IPS-18c (cell line): Measurements from ENCODE around the gene NEDD4.
"Not testable (repeated sequence)": the region's sequence is repeated elsewhere in the genome, so short reads cannot be mapped to it uniquely, and the experiment has no call there.

ENCODE experiments used
- H3K4me3 ChIP-seq: 2 replicates; pipeline ENCODE4 v1.7.0; 2013; ENCODE audit warnings: low read depth, mild to moderate bottlenecking, low read length, moderate library complexity; ENCODE audit not compliant: insufficient read depth
- H3K9me3 ChIP-seq: one replicate; pipeline ENCODE4 v1.6.1; 2013; ENCODE audit warnings: mild to moderate bottlenecking, low read length, moderate library complexity; ENCODE audit not compliant: control insufficient read depth, insufficient read depth

Gene NEDD4

DNA sequence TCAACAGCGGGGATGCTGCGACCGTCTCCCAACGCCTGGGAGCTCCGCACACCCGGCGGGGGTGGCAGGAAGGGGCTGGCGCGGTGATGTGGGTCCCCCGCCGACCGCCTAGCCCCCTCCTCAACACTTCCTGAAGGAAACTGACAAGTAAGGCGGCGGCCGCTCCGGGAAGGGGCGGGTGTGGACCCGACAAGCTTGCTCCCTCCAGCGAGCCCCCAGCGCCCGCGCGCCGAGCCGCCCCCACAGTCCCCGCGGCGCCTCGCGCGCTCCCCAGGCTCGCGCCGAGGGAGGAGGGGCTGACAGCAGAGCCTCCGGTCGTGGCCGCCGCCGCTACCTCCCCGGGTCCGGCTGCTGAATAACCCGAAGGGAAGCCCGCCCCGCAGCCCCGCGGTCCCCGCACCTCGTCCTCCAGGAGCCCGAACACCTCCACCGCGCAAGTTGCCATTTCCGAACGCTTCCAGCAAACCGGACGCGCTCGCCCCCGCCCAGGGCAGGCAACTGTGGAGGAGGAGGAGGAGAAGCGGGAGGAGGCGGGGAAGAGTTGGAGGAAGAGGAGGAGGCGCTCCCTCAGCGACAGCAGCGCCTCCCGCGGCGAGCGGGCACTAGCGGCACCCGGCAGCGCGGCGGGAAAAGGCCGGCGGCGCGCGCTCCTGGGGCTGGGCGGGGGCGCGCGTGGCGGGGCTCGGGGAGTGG is at the start of gene NEDD4:
Gene NEDD4, minus strand, starts transcription at position 502 of the 693 bp plus-strand sequence. Its CDS starts 57 bp downstream, at position 445.
- Histone ChIP-seq H3K9me3 (no peaks in the 10 kb centered on the region), H3K4me3 (peak within 1 kb of the TSS; percentile 78)

DNA sequence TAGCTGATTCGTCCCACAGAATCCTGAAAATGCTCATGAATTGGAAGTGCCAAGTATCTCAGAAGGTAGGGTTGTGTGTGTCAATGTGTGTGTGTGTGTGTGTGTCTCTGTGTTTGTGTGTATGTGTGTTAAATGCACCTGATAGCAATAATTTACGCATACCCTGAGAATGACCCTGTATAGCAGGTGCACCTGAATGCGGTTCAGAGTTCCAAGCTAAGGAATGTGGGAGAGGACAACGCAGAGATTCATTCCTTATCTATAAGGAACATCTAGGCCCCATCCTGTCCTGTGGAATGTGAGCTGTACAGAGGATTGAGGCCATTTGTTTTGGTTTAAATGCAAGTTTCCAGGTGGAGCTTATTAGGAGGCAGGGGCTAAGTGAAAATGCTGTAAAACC is 49.1 kb upstream of the NEDD4 start:
- H3K9me3 ChIP-seq, result no peaks in the 10 kb centered on the region
- no peak overlapping the region for H3K4me3 ChIP-seq

DNA sequence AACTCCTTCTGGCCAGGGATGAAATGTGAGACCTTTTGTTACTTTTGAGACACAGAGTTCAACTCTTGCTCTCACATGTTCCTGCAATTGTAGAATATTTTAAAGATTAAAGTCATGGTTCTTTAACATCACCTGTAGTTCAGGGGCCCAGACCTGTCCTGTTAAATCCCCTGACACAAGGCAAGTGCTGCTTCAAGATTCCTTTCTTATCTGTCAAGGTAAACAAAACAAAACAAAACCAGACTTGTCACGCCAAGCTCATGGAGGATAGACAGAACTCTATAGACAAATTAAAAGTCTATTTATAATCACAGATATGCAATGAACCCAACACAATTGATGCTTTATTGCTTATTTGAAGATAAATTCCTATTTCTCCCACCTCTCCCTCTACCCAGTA is 48.6 kb upstream of the NEDD4 start:
- no peak overlapping the region for H3K4me3 ChIP-seq
- no peaks in the 10 kb centered on the region for H3K9me3 ChIP-seq

DNA sequence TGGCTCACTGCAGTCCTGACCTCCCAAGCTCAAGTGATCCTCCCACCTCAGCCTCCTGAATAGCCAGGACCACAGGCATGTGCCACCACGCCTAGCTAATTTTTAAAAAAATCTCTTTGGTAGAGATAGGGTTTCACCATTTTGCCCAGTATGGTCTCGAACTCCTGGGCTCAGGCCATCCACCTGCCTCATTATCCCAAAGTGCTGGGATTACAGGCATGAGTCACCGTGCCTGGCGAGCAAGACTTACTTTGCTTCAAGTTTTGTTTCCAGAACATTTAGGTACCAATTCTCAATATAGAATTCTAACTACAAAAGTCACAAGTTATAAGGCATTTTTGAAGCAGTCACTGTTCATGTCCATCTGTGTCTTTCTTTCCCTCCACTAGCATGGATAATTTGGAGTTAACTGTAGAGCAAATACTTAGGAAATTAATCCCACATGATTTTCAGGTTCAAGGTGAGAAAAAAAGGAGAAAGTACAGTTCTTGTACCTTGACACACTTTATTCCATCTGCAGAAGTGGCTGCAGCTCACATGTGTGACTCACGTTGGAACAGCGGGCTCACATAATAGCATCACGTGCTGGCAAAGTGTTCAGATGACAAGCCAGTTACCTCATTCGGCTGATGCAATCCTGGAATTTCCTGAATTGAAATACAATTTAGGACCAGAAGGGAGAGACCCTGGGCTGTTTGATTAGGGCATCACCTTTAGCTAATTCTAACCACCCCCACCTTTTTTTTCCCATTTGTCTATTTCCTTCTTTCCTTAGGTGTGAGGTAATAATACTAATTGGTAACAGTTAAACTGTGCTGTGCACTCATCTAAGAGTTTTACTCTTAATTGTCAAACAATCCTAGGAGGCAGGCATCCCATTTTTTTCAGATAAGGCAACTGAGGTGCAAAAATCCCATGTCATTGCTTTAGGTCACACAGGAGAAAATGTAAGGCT is 46.9 kb upstream of the NEDD4 start:
- no peak overlapping the region for H3K4me3 ChIP-seq
- no peaks in the 10 kb centered on the region for H3K9me3 ChIP-seq

DNA sequence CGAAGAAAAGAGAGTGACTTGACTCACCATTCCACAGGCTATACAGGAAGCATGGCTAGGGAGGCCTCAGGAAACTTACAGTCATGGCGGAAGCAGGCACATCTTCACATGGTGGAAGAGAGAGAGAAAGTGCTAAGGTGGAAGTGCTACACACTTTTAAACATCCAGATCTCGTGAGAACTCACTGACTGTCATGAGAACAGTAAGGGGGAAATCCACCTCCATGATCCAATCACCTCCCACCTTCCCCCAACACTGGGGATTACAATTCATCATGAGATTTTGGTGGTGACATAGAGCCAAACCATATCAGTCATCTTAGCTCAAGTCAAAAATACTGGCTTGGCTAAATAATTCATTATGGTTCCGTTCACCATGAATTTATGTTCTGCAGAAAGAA is 45.3 kb upstream of the NEDD4 start:
- no peaks in the 10 kb centered on the region for H3K9me3 ChIP-seq
- no peak overlapping the region for H3K4me3 ChIP-seq

DNA sequence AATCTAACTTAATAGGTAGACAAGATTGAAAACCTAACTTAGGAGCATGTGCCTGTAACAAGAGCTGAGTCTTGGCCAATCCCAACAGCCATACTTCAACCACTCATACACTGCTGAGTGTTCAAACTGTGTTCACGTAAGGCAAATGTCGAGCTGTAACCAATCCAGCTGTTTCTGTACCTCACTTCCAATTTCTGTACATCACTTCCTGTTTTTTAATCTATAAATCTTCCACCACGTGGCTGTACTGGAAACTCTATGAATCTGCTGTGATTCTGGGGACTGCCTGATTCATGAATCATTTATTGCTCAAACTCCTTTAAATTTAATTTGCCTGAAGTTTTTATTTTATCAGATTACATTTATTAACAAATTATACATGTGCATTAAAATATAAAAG is 44.6 kb upstream of the NEDD4 start:
- H3K9me3 ChIP-seq, result no peaks in the 10 kb centered on the region
- no peak overlapping the region for H3K4me3 ChIP-seq

DNA sequence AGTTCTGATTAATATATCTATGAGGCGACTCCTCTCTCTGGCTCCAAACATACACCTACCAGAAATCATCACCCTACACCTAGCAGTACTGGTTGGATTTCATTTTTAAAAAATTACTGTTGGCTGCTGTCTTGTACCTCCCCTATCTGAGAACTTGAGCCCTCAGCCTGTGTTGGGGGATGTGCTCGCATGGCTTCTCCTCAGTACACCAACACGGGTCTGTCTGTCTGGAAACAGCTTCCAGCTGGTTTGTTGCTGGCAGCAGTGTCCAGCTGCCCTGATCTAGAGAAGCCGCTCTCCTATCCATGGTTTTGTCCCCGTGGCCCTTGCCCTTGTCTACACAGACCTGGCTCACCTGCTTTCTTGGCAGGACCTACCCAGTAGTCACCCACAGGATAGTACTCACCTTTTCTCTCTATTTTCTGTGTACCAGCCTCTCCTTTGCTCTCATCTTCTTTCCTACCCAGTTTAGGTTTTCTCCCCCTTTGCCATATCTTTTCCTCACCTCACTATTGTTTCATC is 43.2 kb upstream of the NEDD4 start:
- Histone ChIP-seq H3K9me3 (no peaks in the 10 kb centered on the region), H3K4me3 (no peak overlapping the region)

DNA sequence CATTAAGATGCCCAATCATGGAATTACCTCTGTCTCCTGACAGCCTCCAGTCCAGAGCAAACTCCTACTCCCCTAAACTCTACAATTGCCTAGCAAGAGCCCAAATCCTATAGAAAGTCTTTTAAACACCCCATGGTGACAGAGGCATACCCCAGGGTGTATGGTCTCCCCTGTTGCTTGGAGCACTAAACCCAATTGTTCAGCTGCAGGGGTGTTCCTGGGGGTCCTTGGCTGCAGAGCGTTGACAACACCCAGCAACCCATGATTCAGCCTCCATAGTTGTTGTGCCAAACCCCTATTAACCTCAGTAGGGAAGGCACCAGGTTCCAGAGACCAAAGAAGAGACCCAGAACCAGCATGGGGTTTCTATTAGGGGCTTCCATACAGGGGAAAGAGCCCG is 41.8 kb upstream of the NEDD4 start:
- Histone ChIP-seq H3K9me3 (no peaks in the 10 kb centered on the region), H3K4me3 (no peak overlapping the region)

DNA sequence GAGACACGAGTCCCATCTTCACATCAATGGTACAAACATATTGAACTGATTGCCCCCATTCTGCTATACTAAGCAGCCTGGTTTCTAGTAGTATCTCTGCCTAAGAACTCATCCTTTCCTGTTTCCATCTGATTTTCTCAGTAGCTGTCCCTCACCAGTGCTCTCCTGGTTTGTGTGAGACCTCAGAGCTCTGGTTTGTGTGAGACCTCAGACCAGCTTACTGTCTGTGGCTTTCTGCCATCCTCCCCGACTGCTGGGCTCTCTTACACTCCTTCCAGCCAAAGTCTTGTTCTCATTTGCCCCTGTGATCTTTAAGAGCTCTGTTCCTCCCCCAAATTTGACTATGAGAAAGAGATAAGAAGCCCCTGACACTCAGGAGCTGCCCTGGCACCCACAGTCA is 41.1 kb upstream of the NEDD4 start:
- H3K4me3 ChIP-seq, result no peak overlapping the region
- H3K9me3 ChIP-seq, result no peaks in the 10 kb centered on the region

DNA sequence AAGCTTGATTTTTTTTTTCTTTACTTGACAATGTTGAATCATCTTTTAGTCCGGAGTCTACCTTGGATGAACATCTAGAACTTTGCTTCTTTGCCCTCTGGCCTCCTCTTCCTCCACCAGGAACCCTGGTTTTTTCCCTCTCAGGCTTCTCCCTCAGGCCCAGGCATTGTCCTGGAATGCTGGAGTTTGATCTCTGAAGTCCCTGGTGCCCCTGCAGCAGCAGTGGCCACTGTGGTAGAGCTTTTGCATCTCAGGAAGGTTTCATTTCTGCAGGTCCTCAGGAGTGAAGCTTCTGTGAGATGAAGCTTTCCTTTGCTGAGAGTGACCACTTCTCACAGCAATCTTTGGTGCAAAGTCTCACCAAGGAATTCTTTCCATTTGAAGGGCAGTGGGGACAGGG is 39.0 kb upstream of the NEDD4 start:
- Histone ChIP-seq H3K9me3 (no peaks in the 10 kb centered on the region), H3K4me3 (no peak overlapping the region)

DNA sequence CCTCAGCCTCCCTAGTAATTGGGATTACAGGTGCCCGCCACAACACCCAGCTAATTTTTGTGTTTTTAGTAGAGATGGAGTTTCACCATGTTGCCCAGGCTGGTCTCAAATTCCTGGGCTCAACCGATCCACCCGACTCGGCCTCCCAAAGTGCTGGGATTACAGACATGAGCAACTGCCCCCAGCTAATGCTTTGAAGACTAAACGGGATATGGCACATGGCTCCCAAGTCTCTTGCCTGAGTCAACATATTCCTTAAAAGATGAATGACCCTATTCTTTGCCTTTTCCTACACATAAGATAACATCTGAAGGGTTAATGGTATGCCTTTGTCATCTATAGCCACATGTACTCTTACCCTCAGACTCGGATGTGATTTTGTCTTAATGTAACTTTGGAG is 38.4 kb upstream of the NEDD4 start:
- Histone ChIP-seq H3K4me3 (no peak overlapping the region), H3K9me3 (no peaks in the 10 kb centered on the region)

DNA sequence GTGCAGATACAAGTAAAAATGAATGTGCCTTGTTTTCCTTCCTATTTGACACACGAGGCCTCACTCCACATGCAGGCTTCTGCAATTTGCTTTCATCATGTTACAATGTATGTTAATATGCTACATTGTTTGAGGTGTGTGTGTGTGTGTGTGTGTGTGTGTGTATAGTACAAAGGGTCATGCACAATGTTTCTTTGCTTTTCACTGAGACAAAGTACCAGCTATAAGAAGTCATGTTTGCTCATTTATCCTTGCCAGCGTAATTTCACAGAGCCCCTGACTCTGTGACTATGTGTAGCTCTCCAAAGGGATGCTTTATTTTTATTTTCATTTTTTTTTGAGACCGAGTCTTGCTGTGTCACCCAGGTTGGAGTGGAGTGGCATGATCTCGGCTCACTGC is 38.0 kb upstream of the NEDD4 start:
- Histone ChIP-seq H3K9me3 (no peaks in the 10 kb centered on the region), H3K4me3 (no peak overlapping the region)

DNA sequence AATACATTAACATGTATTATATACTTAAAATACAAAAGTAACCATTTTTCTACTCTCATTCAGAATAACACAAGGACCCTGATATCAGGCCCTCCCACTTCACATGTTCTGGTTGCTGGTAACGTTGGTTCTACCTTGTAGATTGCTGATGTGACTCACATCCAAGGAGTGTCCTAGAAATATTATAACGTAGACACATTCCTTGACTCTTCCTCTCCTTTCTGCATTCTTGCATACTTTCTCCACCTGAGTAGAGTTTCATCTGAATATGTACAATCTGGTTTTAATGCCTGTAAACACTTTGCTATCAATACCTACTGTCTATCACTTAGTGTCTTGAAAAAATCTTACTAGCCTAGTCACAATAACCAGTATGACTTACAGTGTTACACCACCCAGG is 35.0 kb upstream of the NEDD4 start:
- H3K4me3 ChIP-seq, result no peak overlapping the region

DNA sequence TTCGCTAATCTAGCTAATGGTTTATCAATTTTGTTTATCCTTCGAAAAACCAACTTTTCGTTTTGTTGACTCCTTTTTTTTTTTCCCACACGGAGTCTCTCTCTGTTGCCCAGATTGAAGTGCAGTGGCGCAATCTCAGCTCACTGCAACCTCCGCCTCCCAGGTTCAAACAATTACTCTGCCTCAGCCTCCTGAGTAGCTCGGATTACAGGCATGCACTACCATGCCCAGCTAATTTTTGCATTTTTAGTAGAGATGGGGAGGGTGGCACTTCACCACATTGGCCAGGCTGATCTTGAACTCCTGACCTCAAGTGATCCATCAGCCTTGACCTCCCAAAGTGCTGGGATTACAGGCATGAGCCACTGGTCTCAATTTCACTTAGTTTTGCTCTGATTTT is 29.7 kb upstream of the NEDD4 start:
- not testable (repeated sequence) for H3K4me3 ChIP-seq, H3K9me3 ChIP-seq

More for the DNA sequence above, 35.0 kb upstream of the NEDD4 start:
- no peaks in the 10 kb centered on the region for H3K9me3 ChIP-seq

DNA sequence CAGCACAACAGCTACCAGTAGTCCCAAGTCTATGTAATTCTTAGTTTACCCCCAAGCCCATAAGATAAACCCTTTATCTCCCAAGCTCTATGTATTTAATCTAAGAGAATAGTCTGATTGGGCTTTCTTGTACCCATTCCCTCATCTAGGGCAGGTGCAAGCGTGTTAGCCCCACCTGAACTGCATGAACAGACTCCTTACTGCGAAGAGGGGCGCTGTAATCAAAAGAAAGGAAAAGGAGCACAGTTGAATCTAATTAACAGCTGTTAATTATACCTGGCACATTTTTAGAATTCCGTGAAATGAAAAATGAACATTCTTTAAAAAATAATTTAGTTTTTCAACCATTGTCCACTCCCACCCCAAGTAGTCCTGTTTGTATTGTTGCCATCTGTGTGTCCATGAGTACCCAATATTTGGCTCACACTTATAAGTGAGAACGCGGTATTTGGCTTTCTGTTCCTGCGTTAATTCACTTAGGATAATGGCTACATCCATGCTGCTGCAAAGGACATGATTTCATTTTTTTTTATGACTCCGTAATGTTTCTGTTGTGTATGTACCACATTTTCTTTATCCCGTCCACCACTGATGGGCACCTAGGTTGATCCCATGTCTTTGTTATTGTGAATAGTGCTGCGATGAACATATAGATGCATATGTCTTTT is 26.5 kb upstream of the NEDD4 start:
- no peak overlapping the region for H3K4me3 ChIP-seq
- H3K9me3 ChIP-seq, result peaks cover 1% of the 10 kb centered on the region

DNA sequence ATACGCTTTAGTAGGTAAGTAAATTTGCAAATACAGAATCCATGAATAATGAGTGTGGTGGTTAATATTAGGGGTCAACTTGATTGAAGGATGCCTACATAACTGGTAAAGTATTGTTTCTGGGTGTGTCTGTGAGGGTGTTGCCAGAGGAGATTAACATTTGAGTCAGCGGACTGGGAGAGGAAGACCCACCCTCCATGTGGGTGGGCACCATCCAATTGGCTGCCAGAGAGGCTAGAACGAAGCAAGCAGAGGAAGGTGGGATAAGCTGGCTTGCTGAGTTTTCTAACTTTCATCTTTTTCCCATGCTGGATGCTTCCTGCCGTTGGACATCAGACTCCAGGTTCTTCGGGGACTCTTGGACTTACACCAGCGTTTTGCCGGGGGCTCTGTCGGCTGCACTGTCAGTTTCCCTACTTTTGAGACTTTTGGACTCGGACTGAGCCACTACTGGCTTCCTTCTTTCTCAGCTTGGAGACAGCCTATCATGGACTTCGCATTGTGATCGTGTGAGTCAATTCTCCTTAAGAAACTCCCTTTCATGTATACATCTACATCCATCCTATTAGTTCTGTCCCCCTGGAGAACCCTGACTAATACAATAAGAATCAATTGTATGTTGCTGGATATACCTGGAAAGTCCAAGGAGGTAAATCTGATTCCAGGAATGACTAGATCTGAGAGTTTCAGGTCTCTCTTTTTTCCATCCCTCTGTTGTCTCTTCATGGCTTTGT is 25.8 kb upstream of the NEDD4 start:
- Histone ChIP-seq H3K9me3 (peaks cover 4% of the 10 kb centered on the region), H3K4me3 (no peak overlapping the region)

DNA sequence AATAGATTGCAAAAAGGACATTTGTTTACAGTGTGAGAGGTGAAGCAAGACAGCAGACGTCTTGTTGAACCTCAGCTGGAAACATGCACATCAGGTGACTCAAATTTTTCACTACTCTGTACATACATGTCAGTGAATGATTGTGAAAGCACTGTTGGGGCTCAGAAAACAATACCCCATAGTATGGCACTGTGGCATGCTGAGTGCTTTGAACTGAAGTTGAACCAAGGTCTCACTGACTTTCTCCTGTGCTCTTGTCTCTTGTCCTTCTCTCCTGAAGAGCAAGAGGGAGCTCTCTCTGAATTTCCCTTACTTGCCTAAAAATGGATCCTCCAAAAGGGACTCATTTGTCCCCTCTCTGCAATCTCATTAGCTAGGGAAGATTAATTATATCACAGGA is 24.5 kb upstream of the NEDD4 start:
- no peak overlapping the region for H3K4me3 ChIP-seq
- peaks cover 8% of the 10 kb centered on the region for H3K9me3 ChIP-seq
